GM18951 (cell line): ENCODE data around the gene PIGV.
"Not testable (repeated sequence)": the region's sequence is repeated elsewhere in the genome, so short reads cannot be mapped to it uniquely, and the experiment has no call there.

Experiments
- POLR2A ChIP-seq: IDR thresholded peaks from 4 replicates; pipeline ENCODE4 v1.6.1; 2011; ENCODE audit warnings: mild to moderate bottlenecking; ENCODE audit not compliant: insufficient read length, insufficient read depth; ENCODE audit errors: extremely low read depth
- in situ Hi-C: fragments of 300-500 bp; cut with MboI; formaldehyde crosslinking; loops from one replicate; pipeline ENCODE4 v1.12.0; 2022; ENCODE audit warnings: low sequenced_read_pairs, mixed read lengths, inconsistent platforms; ENCODE audit not compliant: unreplicated experiment

PIGV gene

DNA sequence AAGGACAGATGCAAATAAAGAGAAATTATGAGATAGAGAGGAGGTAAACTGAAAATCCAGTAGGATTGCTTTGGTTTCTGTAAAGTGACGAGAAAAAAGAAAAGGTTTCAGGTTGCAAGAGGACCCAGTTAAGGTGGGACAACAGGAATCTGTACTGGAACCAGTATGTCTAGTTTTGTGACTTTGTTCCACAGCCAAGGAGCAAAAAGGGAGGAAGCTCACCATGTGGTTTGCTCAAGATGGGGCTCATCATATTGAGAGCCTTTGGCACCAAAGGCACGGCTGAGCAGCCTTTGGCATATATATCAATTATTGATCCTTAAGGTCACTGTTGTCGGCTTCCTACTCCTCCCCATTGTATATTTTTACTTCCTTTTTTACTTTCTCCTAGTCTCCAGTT, 37.0 kb downstream of the PIGV start:
- in situ Hi-C loops, result no loop called here
- no peak for TF ChIP-seq POLR2A

DNA sequence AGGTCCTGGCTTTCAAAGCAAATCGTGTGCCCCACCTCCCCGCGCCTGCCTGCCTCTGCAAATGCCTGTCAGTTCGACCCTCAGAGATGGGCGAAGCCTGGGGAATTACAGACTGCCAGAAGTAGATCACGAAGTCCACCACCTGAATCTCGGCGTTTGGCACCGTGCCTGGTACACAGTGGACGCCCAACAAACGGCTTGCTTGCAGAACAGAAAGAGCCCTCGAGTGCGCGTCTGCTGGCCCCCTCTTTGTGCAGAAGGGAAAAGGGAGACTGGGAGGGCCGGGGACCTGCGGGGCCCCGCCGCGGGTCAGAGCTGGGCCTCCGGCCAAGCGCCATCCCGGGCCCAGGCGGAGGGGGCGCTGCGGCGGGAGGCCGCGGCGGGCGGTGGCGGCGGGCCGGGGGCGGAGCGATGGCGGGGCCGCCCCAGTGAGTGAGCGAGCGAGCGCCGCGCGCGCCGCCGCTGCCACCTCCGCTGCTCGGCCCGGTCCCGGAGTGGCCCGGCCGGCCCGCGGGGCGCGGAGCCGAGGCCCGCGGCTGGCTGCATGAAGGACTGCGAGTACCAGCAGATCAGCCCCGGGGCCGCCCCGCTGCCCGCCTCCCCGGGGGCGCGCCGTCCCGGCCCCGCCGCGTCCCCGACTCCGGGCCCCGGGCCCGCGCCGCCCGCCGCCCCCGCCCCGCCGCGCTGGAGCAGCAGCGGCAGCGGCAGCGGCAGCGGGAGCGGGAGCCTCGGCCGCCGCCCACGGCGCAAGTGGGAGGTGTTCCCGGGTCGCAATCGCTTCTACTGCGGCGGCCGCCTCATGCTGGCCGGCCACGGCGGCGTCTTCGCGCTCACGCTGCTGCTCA, 38.7 kb downstream of the PIGV start, which contains the start of gene ZDHHC18:
Gene ZDHHC18, plus strand, starts transcription at position 428 of the 845 bp plus-strand sequence. Its CDS starts 117 bp downstream, at position 545.
- peak; percentile 87 for TF ChIP-seq POLR2A
- in situ Hi-C loops, result no loop called here

DNA sequence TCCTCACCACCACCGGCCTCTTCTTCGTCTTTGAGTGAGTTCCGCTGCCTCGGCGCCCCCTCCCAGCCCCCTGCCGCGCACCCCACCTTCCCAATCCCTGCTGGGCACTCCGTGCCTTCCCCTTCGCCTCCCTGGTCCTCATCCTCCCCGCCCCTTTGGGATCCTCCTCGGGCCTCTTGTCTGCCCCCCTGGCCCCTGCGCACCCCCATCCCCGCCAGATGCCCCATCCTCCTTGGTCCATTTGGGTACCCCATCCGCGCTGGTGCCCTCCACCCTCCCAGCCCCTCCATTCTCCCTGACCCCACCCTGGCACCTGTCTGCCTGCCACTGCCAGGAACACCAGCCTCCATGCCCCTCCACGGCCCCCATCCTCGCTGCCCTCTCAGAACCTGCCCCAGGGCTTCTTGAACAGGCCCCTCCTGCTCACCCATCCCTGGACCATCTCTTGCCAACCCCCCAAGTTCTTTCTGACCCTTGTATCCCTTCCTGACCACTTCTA, 39.4 kb downstream of the PIGV start:
- TF ChIP-seq POLR2A, result no peak
- in situ Hi-C loops, result no loop called here

DNA sequence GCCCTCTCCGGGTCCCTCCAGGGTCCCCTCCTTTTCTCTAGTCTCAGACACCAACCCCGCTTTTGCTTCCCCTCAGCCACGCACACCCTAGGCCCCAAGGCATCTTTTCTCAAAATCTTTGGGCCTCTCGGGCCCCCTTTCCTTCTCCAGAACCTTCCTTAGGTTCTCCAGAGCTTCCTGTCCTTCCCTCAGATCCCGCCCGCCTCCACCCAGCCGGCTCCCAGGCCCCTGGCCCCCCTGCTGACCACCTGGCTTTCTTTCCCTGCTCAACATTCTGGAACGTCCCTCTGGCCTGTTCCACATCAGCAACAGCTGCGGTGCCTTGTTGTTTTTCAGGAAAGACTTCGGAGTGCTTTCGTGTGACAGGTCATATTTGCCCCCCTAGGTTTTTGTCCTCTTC, 39.9 kb downstream of the PIGV start:
- TF ChIP-seq POLR2A, result no peak
- in situ Hi-C loops, result no loop called here

DNA sequence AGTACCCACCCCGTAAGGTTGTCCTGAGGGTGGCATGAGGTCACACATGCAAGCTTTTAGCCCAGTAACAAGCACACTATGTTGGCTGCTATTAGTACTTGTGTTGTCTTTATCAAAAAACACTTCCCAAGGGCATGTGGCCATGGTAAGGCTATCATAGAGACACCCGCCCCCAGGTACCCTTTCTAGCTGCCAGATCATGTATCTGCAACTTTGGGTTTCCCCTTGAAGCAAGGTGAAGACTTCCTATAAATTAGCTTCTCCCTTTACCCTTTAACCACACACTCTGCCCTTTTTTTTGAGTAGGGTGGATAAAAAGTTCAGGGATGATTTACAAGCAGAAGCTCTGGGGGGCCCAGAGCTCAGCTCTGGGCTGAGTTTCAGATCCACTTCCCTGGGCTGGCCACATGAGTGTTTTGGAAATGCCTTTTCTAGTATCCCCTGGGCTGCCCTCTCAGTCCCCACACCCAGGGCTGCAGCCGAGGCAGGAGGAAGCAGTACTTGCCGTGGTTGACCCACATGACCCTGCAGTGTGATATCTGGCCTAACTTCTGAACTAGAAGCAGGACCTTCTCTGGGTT, 40.8 kb downstream of the PIGV start:
- in situ Hi-C loops, result no loop called here
- TF ChIP-seq POLR2A, result no peak

DNA sequence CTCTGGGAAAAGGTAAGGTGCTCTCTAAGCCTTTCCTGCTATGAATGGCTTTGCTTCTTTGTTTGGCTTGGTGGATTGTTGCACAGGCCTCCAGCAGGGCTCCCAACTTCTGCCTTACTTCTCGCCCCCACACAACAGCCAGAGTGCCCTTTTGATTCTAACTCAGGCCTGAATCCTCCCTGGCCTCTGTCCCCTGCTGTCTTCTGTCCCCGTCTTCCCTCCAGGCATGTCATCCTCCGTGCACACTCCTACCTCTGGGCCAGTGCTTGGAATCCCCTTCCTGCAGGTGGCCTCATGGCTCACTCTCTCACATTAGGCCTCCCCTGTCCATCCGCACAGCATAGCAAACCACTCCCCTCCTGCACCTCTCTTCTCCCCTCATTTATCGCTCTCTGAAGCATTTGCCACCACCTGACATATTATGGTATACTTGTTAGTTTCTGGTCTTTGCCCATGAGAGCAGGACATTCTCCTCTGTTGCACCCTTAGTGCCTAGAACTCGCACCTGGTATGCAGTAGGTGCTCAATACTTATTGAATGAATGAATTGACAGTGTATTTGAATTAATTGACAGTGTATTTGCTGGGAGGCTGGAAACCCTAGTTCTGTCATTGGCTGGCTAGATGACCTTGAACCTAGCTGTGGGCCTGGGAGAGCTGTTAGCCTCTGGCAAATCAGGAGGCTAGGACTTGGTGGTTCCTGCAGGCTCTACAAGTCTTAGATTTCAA, 41.6 kb downstream of the PIGV start:
- in situ Hi-C loops, result no loop called here
- no peak for TF ChIP-seq POLR2A

DNA sequence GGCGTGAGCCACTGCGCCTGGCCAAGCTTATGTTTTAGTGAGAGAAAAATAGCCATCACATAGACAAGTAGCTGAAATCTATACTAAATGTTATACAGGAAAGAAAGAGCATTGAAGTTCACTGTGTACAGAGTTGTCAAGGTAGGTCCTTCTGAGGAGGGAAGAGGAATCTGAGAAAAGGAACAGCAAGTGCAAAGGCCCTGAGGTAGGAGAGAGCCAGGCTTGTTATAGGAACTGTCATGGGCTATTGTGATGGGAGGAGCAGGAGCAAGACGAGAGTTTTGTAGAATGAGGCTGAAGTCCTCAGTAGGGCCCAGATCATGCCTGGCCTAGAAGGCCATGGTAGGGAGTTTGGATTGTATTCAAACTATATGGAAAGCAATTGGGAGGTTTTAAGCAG, 43.3 kb downstream of the PIGV start:
- TF ChIP-seq POLR2A, result no peak
- in situ Hi-C loops, result no loop called here

DNA sequence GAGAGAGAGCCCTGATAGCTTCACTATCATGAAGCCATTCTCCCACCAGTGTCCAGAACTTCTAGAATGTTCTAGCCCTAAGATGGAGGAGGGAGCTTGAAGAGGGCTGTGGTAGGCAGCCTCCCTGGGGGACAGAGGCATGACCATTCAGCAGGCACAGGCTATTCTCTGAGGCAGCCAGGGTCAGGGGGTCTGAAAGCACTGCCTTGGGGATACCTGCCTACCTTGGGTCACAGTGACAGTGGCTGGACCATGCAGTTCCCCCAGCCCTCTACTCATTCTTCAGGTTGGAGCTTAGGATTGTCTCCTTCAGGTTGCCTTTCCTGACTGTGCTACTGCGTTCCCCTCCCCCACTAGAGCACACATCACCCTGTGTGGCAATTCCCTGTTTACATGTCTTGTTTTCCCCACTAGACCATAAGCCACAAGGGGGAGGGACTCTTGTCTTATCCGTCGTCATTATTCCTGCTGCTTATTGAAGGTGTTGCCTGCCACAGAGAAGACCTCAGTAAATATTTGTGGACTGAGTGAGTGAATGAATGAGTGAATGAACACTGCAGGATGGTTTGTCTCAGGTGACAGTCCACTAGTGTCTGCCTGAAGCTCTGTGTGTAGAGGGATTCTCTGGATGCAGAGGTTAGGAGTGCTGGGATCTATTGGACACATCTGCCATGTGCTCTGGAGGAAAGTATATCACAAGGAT, 43.9 kb downstream of the PIGV start:
- in situ Hi-C loops, result no loop called here
- no peak for TF ChIP-seq POLR2A

DNA sequence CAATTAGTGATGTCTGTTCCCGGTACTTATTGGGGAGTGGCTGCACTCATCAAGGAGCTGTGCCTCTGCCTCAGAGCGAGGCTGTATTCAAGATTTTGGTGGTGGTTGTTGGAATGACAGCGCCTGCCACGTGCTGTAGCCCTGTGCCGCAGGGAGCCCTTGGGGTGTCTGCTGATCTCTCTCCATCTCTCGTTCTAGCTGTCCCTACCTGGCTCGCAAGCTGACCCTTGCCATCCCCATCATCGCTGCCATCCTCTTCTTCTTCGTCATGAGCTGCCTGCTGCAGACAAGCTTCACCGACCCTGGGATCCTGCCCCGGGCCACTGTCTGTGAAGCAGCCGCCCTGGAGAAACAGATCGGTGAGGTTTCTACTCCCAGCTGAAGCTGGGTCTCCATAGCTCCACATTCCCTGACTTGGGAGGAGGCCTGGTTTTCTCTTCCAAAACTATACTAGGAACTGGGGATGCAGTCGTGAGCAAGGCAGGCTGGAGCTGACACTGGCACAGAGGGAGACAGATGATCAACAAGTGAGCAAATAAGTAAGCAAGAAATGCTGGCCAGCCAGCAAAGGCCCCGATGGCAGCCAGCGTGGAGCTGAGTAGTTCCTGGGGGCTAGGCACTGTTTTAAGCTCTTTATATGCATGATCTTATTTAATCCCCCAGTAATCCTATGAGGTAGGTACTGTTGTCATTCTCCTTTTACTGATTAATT, 44.7 kb downstream of the PIGV start:
- TF ChIP-seq POLR2A, result no peak
- in situ Hi-C loops, result no loop called here

DNA sequence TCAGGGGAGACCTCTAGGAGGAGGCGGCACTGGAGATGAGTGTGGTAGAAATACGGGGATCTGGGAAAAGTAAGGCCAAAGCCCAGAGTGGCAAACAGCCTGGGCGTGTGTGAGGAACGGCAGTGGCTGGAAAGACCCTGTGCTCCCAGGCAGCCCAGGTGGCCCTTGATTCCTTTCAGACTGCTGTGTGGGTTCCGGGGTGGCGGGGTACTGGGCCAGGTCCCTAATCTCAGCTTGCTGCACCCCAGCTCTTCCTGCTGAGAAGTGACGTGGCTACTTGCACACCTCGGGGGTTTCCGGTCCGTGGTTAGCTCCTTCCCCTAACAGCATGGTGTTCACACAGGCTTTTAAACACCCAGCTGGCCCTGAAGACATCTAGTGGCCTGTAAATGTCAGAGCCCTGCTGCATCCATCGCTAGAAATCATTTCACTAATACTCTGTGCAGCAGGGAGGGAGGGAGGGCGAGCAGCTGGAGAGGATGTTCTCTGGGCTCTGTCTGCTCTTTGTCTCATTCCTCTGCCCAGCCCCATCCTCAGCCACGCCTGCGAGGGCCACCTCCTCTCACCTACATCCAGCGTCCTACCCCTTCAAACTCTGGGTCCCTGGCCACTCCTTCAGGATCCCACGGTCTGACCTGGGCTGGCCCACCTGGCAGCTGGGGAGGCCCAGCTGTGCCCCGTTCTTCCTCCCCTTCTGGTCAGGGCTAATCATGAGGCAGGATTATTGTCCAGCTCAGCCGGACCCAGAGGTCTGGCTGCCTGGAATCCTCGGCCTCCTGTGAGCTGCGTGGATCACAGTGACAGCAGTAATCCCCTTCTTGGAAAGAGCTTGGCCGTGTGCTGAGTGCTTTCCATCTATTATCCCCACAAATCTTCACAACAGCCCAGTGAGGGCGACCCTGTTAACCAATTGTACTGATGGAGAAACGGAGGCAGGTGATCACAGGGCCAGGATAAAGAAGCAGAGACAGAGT, 46.0 kb downstream of the PIGV start:
- in situ Hi-C loops, result no loop called here
- TF ChIP-seq POLR2A, result peak; percentile 71

DNA sequence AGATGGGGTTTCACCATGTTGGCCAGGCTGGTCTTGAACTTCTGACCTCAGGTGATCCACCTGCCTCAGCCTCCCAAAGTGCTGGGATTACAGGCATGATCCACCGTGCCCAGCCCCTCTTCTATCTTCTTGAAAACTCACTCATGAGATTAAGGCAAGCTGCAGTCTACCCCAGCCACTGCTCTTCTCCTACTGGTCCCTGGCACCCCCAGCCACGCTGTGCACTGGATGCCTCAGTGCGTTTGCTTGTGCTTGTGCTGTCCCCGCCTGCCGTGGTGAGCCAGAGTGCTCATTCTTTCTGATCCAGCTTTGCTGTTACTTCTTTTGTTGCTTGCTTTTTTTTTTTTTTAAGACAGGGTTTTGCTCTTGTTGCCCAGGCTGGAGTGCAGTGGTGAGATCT, 49.9 kb downstream of the PIGV start:
- in situ Hi-C loops, result not testable (repeated sequence)
